Smooth muscle cell of the brain vasculature (primary cell): ENCODE measurements around the gene HOXB6.

Experiments used
- DNase-seq: peaks from one replicate; pipeline ENCODE4 v3.0.0-alpha.2; 2012; ENCODE audit warnings: low read depth, low spot score

Gene HOXB6

GRCh38 chr17:48579471-48579759 is 25.4 kb downstream of the HOXB6 start:
- no peak for DNase-seq

GRCh38 chr17:48578616-48579470 is 25.9 kb downstream of the HOXB6 start:
- DNase-seq = no peak

- DNase-seq = no peak
Observed at GRCh38 chr17:48577946-48578615, 26.7 kb downstream of the HOXB6 start, which contains the start of gene HOXB4. Gene HOXB4, minus strand, starts transcription at chr17:48578350. Its CDS starts 31 bp downstream, at chr17:48578319.

GRCh38 chr17:48577330-48577945 is 27.3 kb downstream of the HOXB6 start:
- no peak for DNase-seq

- DNase-seq = no peak
Observed at GRCh38 chr17:48576479-48577309, 28.1 kb downstream of the HOXB6 start.

- DNase-seq = no peak
Observed at GRCh38 chr17:48575673-48576478, 28.9 kb downstream of the HOXB6 start.

- DNase-seq = no peak
Observed at GRCh38 chr17:48575066-48575582, 29.7 kb downstream of the HOXB6 start.

GRCh38 chr17:48574505-48575065 is 30.2 kb downstream of the HOXB6 start:
- DNase-seq = no peak

- DNase-seq = no peak
Observed at GRCh38 chr17:48571826-48572417, 32.9 kb downstream of the HOXB6 start.

- no peak for DNase-seq
Observed at GRCh38 chr17:48571024-48571818, 33.6 kb downstream of the HOXB6 start.

GRCh38 chr17:48570325-48571023 is 34.3 kb downstream of the HOXB6 start:
- no peak for DNase-seq

GRCh38 chr17:48569674-48570324 is 35.0 kb downstream of the HOXB6 start:
- no peak for DNase-seq

GRCh38 chr17:48569240-48569582 is 35.6 kb downstream of the HOXB6 start:
- no peak for DNase-seq

- no peak for DNase-seq
Observed at GRCh38 chr17:48568499-48569239, 36.1 kb downstream of the HOXB6 start.

- DNase-seq = no peak
Observed at GRCh38 chr17:48567646-48568354, 37.0 kb downstream of the HOXB6 start.

GRCh38 chr17:48567209-48567608 is 37.6 kb downstream of the HOXB6 start:
- DNase-seq = no peak

GRCh38 chr17:48566717-48567116 is 38.1 kb downstream of the HOXB6 start:
- DNase-seq = no peak
